ENCODE results near the gene ITSN2. TPM values are rescaled to one million over a fixed set of nuclear protein-coding genes. Genes with fewer than 3 reads are reported as not detected.

The ITSN2 gene
- total RNA-seq, 1 experiment from 2014 or later, result 26.5 TPM

- TF ChIP-seq CBX3 (IDR thresholded peaks at IDR 0.05; ENCODE audit: low read depth), result no peak
These were observed 131.9 kb downstream of the ITSN2 start (continued) for GRCh38 chr2:24228470-24228869.

- H3K9me3 ChIP-seq (ENCODE audit: control insufficient read depth in 1 of 2, insufficient read depth in 1 of 2, low read depth in 1 of 2, low read length in 2 of 2), result no peaks in the 10 kb centered on the region
- H3K9ac ChIP-seq (ENCODE audit: low read length), result no peak overlapping the region
- DNase-seq (ENCODE audit: low read depth, low spot score), result no peak
- no peak overlapping the region for H2AFZ ChIP-seq (ENCODE audit: low read depth, low read length, poor library complexity, severe bottlenecking)
- H3K4me1 ChIP-seq (ENCODE audit: control insufficient read depth in 1 of 2, insufficient read depth in 2 of 2, low read length in 2 of 2), result no peaks in the 10 kb centered on the region
- ChIA-PET CTCF (no interaction called here), RAD21 (ENCODE audit: low non-redundant PET in 1 of 2, low total read pairs in 2 of 2, uncharacterized antibody in 2 of 2, unreplicated experiment in 2 of 2) (no interaction called here), POLR2A (no interaction called here)
- H3K4me3 ChIP-seq (replicated peaks in 1 of 2; ENCODE audit: low read depth in 1 of 2, low read length in 2 of 2), result no peak overlapping the region
- H3K79me2 ChIP-seq (ENCODE audit: insufficient read depth, low read length), result no peaks in the 10 kb centered on the region
- H3K27me3 ChIP-seq (ENCODE audit: insufficient read depth, low read length), result no peaks in the 10 kb centered on the region
- no peaks in the 10 kb centered on the region for H4K20me1 ChIP-seq (ENCODE audit: insufficient read depth)
- H3K9me2 ChIP-seq (ENCODE audit: insufficient read depth), result no peaks in the 10 kb centered on the region
- TF ChIP-seq EGR1 (IDR thresholded peaks at IDR 0.05; ENCODE audit: low read depth) (no peak), CEBPB (IDR thresholded peaks at IDR 0.05; ENCODE audit: low read depth) (no peak), EZH2 (IDR thresholded peaks at IDR 0.05) (no peak), REST (IDR thresholded peaks at IDR 0.05; ENCODE audit: low read depth) (no peak), RAD21 (IDR thresholded peaks at IDR 0.05; ENCODE audit: low read depth) (no peak), CTCF (IDR thresholded peaks at IDR 0.05 in 2 of 3, conservative IDR thresholded peaks at IDR 0.05 in 1 of 3; ENCODE audit: borderline replicate concordance in 1 of 3, insufficient read depth in 1 of 3, low read depth in 2 of 3, low read length in 2 of 3) (no peak)
- H3K4me2 ChIP-seq (ENCODE audit: low read length), result no peak overlapping the region
- ATAC-seq, result no peak
- no peaks in the 10 kb centered on the region for H3K36me3 ChIP-seq (ENCODE audit: control insufficient read depth in 1 of 2, insufficient read depth in 2 of 2, low read length in 2 of 2)
- intact Hi-C loops (cut with micrococcal nuclease), result no loop called here
- no TSS peak for BruUV-seq (replicated peaks)
- H3K27ac ChIP-seq (ENCODE audit: low read depth, low read length), result no peak overlapping the region
These were observed 134.7 kb downstream of the ITSN2 start for GRCh38 chr2:24225499-24226242.

Data from HCT116 (cell line).